Activated T-cell treated with anti-CD3 and anti-CD28 coated beads, Interleukin-2, amount 50 U/mL, for 4 hours (primary cell): ENCODE results near the gene EPSTI1. TPM values are rescaled to one million over a fixed set of nuclear protein-coding genes. Genes with fewer than 3 reads are reported as not detected.

Experiments
- ATAC-seq, 2 donors: fragments of 200-7000 bp; cut with Tn5 transposase; one replicate each; pipeline ENCODE4 v1.10.0; 2021
- DNase-seq: peaks from one replicate; pipeline ENCODE4 v3.0.0-alpha.2; 2020
- H3K27me3 Mint-ChIP-seq: one replicate; pipeline ENCODE4 v1.8.0; 2021; ENCODE audit warnings: low read depth, mixed read lengths
- H3K36me3 Mint-ChIP-seq: one replicate; pipeline ENCODE4 v1.8.0; 2022; ENCODE audit warnings: mixed read lengths; ENCODE audit not compliant: insufficient read depth
- H3K4me1 Mint-ChIP-seq: one replicate; pipeline ENCODE4 v1.8.0; 2021; ENCODE audit warnings: low read depth, mixed read lengths
- H3K4me3 Mint-ChIP-seq: one replicate; pipeline ENCODE4 v1.8.0; 2021; ENCODE audit warnings: mild to moderate bottlenecking, moderate library complexity, mixed read lengths
- H3K9me3 Mint-ChIP-seq: one replicate; pipeline ENCODE4 v1.8.0; 2021; ENCODE audit warnings: mixed read lengths
- total RNA-seq, 3 donors: library from RNA; stranded (reverse); gene quantifications; one replicate each; pipeline ENCODE4 v1.2.1, GENCODE V29; 2021

Gene EPSTI1
- total RNA-seq, 3 donors from 2014 or later: 8.9 to 18.1 (median 10.2) TPM

GRCh38 chr13:42924344-42924743 is 67.7 kb downstream of the EPSTI1 start:
- no peak for ATAC-seq

GRCh38 chr13:42907745-42908144 is 84.3 kb downstream of the EPSTI1 start:
- ATAC-seq: no peak
- no peak for DNase-seq
- Mint-ChIP-seq H3K4me3 (no peak overlapping the region), H3K4me1 (no peaks in the 10 kb centered on the region), H3K27me3 (no peaks in the 10 kb centered on the region), H3K9me3 (no peaks in the 10 kb centered on the region), H3K36me3 (peaks cover 39% of the 10 kb centered on the region)

More at GRCh38 chr13:42924344-42924743, 67.7 kb downstream of the EPSTI1 start:
- peaks cover 70% of the 10 kb centered on the region for H3K36me3 Mint-ChIP-seq
- no peaks in the 10 kb centered on the region for H3K9me3 Mint-ChIP-seq
- H3K4me3 Mint-ChIP-seq: no peak overlapping the region
- H3K4me1 Mint-ChIP-seq: peaks cover 6% of the 10 kb centered on the region
- DNase-seq: no peak
- H3K27me3 Mint-ChIP-seq: no peaks in the 10 kb centered on the region

- no peak for ATAC-seq
- Mint-ChIP-seq H3K27me3 (no peaks in the 10 kb centered on the region), H3K4me1 (no peaks in the 10 kb centered on the region), H3K4me3 (no peak overlapping the region), H3K9me3 (no peaks in the 10 kb centered on the region), H3K36me3 (peaks cover 34% of the 10 kb centered on the region)
- no peak for DNase-seq
Measured at GRCh38 chr13:42906257-42906656, 85.8 kb downstream of the EPSTI1 start.

DNA sequence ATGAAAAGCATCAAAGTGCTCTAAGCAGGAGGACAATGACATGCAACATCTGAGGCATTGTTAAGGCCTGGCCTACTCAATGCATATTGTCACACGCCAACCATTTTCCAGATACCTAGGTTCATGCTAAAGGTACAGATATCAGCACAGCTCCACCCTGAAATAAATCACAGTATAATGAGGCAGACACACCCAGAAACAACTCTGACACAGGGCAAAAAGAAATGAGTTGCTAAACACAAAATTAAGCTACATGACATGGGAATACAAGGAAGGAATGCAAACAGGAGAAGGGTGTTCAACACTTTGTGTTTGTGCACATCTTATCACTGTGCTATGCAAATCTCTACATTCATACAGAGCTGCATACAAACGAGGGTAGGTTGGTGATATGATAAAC is 86.5 kb downstream of the EPSTI1 start:
- Mint-ChIP-seq H3K27me3 (no peaks in the 10 kb centered on the region), H3K4me1 (no peaks in the 10 kb centered on the region), H3K4me3 (no peak overlapping the region), H3K36me3 (peaks cover 31% of the 10 kb centered on the region), H3K9me3 (no peaks in the 10 kb centered on the region)
- DNase-seq (no peak), ATAC-seq (no peak)

DNA sequence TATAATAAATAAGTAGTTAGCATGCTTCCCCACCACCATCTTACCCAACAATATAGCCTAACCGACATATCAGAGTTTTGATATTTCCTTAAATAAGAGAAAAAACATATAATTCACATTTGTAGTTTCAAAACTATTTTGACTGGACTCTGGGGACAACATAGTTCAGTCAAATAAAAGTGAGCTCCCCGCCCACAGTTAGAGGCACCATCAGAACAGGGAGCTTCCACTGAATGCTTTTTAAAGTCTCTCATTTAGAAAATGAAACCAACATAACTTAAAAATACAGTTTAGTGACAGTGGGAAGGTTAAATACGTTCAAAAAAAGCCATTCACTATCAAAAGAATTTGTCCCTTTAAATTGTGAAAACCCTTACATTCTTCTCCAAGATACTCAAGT is 92.8 kb downstream of the EPSTI1 start:
- Mint-ChIP-seq H3K36me3 (peaks cover 36% of the 10 kb centered on the region), H3K4me1 (no peaks in the 10 kb centered on the region), H3K27me3 (no peaks in the 10 kb centered on the region), H3K9me3 (no peaks in the 10 kb centered on the region), H3K4me3 (no peak overlapping the region)
- no peak for DNase-seq
- ATAC-seq: no peak

DNA sequence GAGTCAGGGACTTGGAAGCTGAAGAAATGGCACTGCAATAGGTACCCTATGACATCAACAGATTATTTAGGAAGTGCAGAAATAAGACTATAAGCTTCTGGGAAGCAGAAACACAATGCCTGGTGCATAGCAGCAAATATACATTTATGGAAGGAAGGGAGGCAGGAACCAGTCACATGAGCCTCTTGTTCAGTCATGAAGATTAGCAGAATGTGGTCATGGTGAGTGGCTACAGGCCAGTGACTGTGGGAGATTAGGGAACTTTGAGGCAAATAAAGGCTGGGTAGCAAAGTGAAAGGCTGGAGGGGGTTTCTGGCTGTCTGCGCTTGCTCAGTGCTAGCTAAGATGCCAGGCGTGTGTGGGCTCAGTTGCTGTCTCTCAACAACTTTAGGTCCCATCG is 96.3 kb downstream of the EPSTI1 start:
- no peaks in the 10 kb centered on the region for H3K27me3 Mint-ChIP-seq
- ATAC-seq: no peak
- no peak for DNase-seq
- no peaks in the 10 kb centered on the region for H3K9me3 Mint-ChIP-seq
- H3K4me3 Mint-ChIP-seq: no peak overlapping the region
- peaks cover 26% of the 10 kb centered on the region for H3K36me3 Mint-ChIP-seq
- no peaks in the 10 kb centered on the region for H3K4me1 Mint-ChIP-seq

- peaks cover 23% of the 10 kb centered on the region for H3K36me3 Mint-ChIP-seq
- H3K4me3 Mint-ChIP-seq: no peak overlapping the region
- H3K9me3 Mint-ChIP-seq: no peaks in the 10 kb centered on the region
- ATAC-seq (no peak), DNase-seq (no peak)
- no peaks in the 10 kb centered on the region for H3K4me1 Mint-ChIP-seq
- H3K27me3 Mint-ChIP-seq: no peaks in the 10 kb centered on the region
Measured at GRCh38 chr13:42894765-42895243, 97.2 kb downstream of the EPSTI1 start.

DNA sequence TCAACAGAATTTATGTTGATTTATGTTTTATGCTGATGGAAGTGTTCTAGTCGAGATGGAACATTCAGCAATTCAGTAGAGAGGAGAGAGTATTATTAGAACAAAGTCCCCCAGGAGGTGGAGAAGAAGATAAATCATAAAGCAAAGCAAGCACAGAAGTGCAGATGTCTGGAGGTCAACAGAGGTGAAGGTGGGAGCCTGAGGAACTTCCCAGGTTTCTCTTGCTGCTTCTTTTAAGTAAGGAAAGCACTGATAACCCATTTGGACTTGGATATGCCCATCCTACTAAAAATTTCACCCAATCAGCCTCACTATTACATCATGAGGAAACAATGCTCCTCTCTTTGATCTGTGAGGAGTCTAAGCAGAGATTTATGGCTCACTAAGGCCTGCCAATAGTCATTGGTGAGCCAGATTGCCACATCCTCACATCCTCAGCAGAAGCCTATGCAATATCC is 98.8 kb downstream of the EPSTI1 start:
- Mint-ChIP-seq H3K4me1 (no peaks in the 10 kb centered on the region), H3K9me3 (no peaks in the 10 kb centered on the region)

GRCh38 chr13:42892760-42893159 is 99.3 kb downstream of the EPSTI1 start:
- no peaks in the 10 kb centered on the region for H3K9me3 Mint-ChIP-seq
- no peaks in the 10 kb centered on the region for H3K4me1 Mint-ChIP-seq
- H3K27me3 Mint-ChIP-seq: no peaks in the 10 kb centered on the region
- H3K4me3 Mint-ChIP-seq: no peak overlapping the region
- no peak for DNase-seq
- peaks cover 17% of the 10 kb centered on the region for H3K36me3 Mint-ChIP-seq
- no peak for ATAC-seq

More for the DNA sequence above, 98.8 kb downstream of the EPSTI1 start:
- DNase-seq: no peak
- H3K36me3 Mint-ChIP-seq: peaks cover 16% of the 10 kb centered on the region
- no peak overlapping the region for H3K4me3 Mint-ChIP-seq
- no peak for ATAC-seq
- no peaks in the 10 kb centered on the region for H3K27me3 Mint-ChIP-seq

GRCh38 chr13:42891591-42891990 is 100.5 kb downstream of the EPSTI1 start:
- Mint-ChIP-seq H3K4me3 (no peak overlapping the region), H3K27me3 (no peaks in the 10 kb centered on the region), H3K9me3 (no peaks in the 10 kb centered on the region), H3K4me1 (no peaks in the 10 kb centered on the region), H3K36me3 (peaks cover 13% of the 10 kb centered on the region)
- ATAC-seq: no peak
- no peak for DNase-seq

GRCh38 chr13:42885325-42885724 is 106.7 kb downstream of the EPSTI1 start:
- DNase-seq (no peak), ATAC-seq (no peak)

DNA sequence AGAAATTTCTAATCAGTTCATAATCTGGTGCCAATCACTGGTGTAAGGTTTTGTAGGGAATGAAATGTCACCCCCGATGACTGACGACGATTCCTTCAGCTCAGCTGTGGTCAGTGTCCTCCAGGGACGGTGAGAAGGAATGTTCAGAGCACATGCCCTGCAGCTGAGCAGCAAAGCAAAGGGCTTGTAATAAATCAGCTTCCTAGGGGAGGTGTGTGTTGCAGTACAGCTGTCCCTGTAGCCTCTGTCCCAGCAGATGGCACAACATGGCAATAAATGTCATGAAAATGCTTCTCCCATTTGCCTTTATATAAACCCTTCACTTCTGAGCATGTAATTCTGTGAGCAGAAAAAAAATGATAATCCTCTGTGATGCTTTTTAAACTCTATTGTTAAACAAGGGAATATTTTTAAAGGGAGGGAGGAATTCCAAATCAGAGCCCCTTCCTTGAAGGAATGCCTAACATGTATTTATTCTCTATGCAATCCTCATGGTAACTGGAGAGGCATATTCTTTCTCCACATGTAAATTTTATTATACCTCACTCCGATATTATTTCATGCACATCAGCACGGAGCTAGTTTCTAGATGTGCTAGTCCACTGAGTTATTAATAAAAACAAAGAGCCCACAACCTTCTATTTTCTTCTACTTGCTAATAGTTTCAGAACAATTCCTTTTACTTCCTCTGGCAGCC is 108.1 kb downstream of the EPSTI1 start:
- ATAC-seq (no peak), DNase-seq (no peak)
- Mint-ChIP-seq H3K27me3 (peaks cover 8% of the 10 kb centered on the region), H3K4me3 (no peak overlapping the region), H3K9me3 (no peaks in the 10 kb centered on the region), H3K4me1 (peaks cover 5% of the 10 kb centered on the region), H3K36me3 (peaks cover 18% of the 10 kb centered on the region)

More at GRCh38 chr13:42885325-42885724, 106.7 kb downstream of the EPSTI1 start:
- Mint-ChIP-seq H3K27me3 (no peaks in the 10 kb centered on the region), H3K4me1 (peaks cover 5% of the 10 kb centered on the region), H3K4me3 (no peak overlapping the region), H3K36me3 (peaks cover 18% of the 10 kb centered on the region), H3K9me3 (no peaks in the 10 kb centered on the region)

GRCh38 chr13:42883142-42883541 is 108.9 kb downstream of the EPSTI1 start:
- ATAC-seq: no peak
- Mint-ChIP-seq H3K4me1 (peaks cover 5% of the 10 kb centered on the region), H3K4me3 (no peak overlapping the region), H3K27me3 (peaks cover 10% of the 10 kb centered on the region), H3K36me3 (peaks cover 16% of the 10 kb centered on the region), H3K9me3 (no peaks in the 10 kb centered on the region)
- DNase-seq: no peak

- peaks cover 10% of the 10 kb centered on the region for H3K27me3 Mint-ChIP-seq
- DNase-seq (no peak), ATAC-seq (no peak)
- no peak overlapping the region for H3K4me3 Mint-ChIP-seq
- no peaks in the 10 kb centered on the region for H3K36me3 Mint-ChIP-seq
- peaks cover 12% of the 10 kb centered on the region for H3K4me1 Mint-ChIP-seq
- H3K9me3 Mint-ChIP-seq: no peaks in the 10 kb centered on the region
Measured at GRCh38 chr13:42880056-42880605, 111.9 kb downstream of the EPSTI1 start.

DNA sequence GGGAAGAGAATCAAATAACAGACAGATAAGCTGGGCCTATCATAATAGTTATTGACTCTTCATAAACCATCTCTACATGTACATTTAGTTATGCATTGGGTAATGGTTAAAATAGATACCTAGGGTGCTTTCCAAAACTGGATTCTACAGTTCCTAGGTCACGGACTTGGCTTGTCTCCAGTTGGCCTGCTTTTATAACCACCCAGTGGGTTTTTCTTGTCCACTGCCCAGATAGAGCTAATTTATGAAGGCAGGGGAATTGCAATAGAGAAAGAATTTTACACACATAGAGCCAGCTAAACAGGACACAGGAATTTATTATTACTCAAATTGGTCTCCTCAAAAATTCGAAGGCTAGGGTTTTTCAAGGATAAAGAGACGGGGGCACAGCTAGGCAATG is 113.3 kb downstream of the EPSTI1 start:
- DNase-seq (no peak), ATAC-seq (no peak)
- H3K9me3 Mint-ChIP-seq: no peaks in the 10 kb centered on the region
- H3K4me1 Mint-ChIP-seq: peaks cover 12% of the 10 kb centered on the region
- H3K36me3 Mint-ChIP-seq: no peaks in the 10 kb centered on the region
- no peak overlapping the region for H3K4me3 Mint-ChIP-seq
- H3K27me3 Mint-ChIP-seq: peaks cover 10% of the 10 kb centered on the region
